Gastrocnemius medialis (tissue), 4 donors: ENCODE measurements around the gene SIK2.

Source experiments
- POLR2A ChIP-seq, 2 donors: fragments of 450-650 bp; IDR thresholded peaks; one replicate each; pipeline ENCODE4 v1.6.1; 2017; ENCODE audit warnings: antibody characterized with exemption in 2 of 2, mild to moderate bottlenecking in 2 of 2, moderate library complexity in 2 of 2
- TF ChIP-seq, protein P1 (sequence below), 5 experiments: fragments of 450-650 bp in 3 of 5; fragments of 200-600 bp in 2 of 5; sonication (generic) in 2 of 5; IDR thresholded peaks in 4 of 5; conservative IDR thresholded peaks in 1 of 5; 1 replicate in 4 of 5; 2 replicates in 1 of 5; pipeline ENCODE4 v1.5.1; 2016 to 2019; ENCODE audit warnings: antibody characterized with exemption in 5 of 5, mild to moderate bottlenecking in 3 of 5, moderate library complexity in 3 of 5

DNA sequence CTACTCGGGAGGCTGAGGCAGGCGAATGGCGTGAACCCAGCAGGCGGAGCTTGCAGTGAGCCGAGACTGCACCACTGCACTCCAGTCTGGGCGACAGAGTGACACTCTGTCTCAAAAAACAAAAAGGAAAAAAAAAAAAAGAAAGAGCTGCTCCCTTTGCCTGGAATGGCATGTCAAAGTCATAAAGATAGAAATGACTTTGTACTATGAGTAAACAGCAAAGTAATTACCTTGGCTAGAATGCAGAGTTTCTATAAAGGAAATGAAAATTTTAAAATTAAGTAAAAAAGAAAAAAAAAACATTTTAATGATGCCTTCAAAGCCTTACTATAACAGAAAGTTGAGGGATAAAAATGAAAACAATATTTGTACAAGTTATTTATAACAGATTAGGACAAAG lies 153.8 kb downstream of the SIK2 start:
- TF ChIP-seq, protein P1, sequence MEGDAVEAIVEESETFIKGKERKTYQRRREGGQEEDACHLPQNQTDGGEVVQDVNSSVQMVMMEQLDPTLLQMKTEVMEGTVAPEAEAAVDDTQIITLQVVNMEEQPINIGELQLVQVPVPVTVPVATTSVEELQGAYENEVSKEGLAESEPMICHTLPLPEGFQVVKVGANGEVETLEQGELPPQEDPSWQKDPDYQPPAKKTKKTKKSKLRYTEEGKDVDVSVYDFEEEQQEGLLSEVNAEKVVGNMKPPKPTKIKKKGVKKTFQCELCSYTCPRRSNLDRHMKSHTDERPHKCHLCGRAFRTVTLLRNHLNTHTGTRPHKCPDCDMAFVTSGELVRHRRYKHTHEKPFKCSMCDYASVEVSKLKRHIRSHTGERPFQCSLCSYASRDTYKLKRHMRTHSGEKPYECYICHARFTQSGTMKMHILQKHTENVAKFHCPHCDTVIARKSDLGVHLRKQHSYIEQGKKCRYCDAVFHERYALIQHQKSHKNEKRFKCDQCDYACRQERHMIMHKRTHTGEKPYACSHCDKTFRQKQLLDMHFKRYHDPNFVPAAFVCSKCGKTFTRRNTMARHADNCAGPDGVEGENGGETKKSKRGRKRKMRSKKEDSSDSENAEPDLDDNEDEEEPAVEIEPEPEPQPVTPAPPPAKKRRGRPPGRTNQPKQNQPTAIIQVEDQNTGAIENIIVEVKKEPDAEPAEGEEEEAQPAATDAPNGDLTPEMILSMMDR (IDR thresholded peaks at IDR 0.05 in 4 of 5, conservative IDR thresholded peaks at IDR 0.05 in 1 of 5) = no peak
- no peak for TF ChIP-seq POLR2A (IDR thresholded peaks at IDR 0.05)
